Skin epidermis (tissue), 12 donors: ENCODE measurements around the gene FTSJ3.
"Not testable (repeated sequence)": the region's sequence is repeated elsewhere in the genome, so short reads cannot be mapped to it uniquely, and the experiment has no call there.

Source experiments
- H3K27ac ChIP-seq, 21 experiments: fragments of 200-600 bp; sonication (generic) in 11 of 21; one replicate each; pipeline ENCODE4 v1.5.0; 2020; ENCODE audit warnings: mild to moderate bottlenecking in 3 of 21, inconsistent platforms in 2 of 21, moderate library complexity in 2 of 21
- H3K4me3 ChIP-seq, 7 experiments: fragments of 200-600 bp; sonication (generic) in 2 of 7; one replicate each; pipeline ENCODE4 v1.5.0; 2020; ENCODE audit warnings: inconsistent platforms in 2 of 7, mild to moderate bottlenecking in 2 of 7, moderate library complexity in 1 of 7

Gene FTSJ3

DNA sequence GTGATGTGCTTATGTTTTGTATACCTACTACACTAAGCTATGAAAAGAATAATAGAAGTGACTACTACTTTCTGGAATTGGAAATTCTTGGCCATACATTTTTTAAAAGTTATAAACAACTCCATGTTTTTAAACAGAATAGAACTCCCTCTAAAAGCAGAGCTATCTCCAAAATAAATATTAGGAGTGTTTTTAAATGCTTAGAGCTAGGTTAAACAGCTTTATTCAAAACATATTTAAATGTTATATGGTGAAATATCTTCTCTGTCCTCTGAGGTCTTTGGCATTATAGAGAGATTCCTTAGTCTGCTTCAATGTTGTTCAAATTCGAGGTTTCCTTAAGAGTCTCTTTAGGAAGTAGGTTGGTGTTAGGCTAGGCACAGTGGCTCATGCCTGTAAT is 23.1 kb downstream of the FTSJ3 start:
- H3K4me3 ChIP-seq, result no peak overlapping the region
- H3K27ac ChIP-seq, result no peak overlapping the region

DNA sequence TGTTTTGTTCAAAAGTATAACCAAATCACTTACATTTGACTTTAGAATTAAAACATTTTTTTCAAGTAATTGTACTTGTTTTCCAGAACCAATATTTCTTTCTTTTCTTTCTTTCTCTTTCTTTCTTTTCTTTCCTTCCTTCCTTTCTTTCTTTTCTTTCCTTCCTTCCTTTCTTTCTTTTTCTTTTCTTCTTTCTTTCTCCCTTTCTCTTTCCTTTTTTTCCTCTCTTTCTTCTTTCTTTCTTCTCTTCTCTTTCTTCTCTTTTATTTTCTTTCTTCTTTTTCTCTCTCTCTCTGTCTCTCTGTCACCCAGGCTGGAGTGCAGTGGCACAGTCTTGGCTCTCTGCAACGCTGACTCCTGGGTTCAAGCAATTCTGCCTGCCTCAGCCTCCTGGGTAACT is 26.7 kb downstream of the FTSJ3 start:
- Histone ChIP-seq H3K27ac (no peak overlapping the region), H3K4me3 (no peak overlapping the region)

DNA sequence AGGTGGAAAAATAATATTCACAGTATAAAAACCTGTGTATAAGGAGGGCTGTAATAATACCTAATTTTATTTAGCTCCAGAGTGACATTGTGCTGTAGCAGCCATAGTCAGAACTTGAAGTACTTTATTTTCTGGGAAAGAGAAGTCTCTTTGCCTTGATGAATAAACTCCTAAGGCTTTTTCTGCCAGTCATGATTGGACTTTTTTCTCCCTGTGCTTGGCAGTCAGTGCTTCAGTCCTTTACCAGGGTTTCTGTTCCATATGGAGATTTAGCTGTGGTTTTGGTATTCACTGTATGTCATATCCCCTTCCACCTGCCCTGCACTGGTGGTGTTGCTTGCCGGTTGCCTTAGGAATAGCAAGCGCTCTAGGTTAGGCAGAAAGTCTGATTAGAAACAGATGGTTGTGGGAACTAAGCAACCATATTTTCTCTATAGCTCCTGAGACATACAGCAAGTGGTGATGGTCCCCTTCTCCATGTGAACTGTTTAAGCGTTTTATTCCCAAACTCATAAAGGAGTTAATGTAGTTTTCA is 28.8 kb downstream of the FTSJ3 start:
- Histone ChIP-seq H3K27ac (no peak overlapping the region), H3K4me3 (no peak overlapping the region)

DNA sequence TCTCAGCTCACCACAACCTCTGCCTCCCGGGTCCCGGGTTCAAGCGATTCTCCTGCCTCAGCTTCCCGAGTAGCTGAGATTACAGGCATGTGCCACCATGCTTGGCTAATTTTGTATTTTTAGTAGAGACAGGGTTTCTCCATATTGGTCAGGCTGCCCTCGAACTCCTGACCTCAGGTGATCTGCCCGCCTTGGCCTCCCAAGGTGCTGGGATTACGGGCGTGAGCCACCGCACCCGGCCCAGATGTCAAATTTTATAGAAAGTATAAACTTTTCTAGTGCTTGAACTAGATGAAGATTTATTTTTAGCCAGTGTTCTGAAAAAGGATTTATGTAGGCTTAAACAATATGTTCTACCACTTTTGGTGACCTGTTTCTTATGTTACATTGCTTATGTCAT is 31.1 kb downstream of the FTSJ3 start:
- H3K4me3 ChIP-seq, H3K27ac ChIP-seq: not testable (repeated sequence)

DNA sequence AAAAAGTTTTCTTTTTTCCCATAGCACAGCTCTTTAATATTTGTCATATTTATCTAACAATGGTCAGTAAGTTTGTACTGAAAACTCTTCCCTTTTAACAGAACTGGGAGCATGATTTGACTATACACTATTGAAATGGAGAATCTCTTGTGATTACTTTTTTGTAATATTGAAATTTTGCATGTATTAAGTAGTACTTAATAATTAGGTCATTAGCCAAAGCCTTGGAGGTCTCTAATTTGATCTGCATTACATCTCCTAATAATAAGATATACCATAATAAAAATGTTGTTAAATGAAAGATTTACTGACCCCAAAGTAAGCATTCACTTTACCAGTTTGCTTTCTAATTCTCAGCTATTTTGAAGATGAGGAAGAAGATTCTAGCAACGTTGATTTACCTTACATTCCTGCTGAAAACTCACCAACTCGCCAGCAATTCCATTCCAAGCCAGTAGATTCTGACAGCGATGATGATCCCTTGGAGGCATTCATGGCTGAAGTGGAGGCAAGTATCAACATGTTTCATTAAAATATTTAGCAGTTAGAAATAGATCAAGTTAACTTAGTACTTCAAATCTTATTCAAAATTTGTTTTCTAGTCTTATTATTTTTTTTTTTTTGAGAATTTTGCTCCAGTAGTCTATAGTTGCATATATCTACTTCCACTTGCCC is 35.3 kb downstream of the FTSJ3 start:
- H3K4me3 ChIP-seq, result no peak overlapping the region
- no peak overlapping the region for H3K27ac ChIP-seq

GRCh38 chr17:63790057-63790456 is 37.4 kb downstream of the FTSJ3 start:
- Histone ChIP-seq H3K4me3 (no peak overlapping the region), H3K27ac (no peak overlapping the region)

GRCh38 chr17:63786971-63787711 is 40.3 kb downstream of the FTSJ3 start:
- Histone ChIP-seq H3K4me3 (no peak overlapping the region), H3K27ac (no peak overlapping the region)

GRCh38 chr17:63786117-63786516 is 41.3 kb downstream of the FTSJ3 start:
- Histone ChIP-seq H3K4me3 (no peak overlapping the region), H3K27ac (peak overlapping the region in 1 of 21 experiments; percentile 19)

GRCh38 chr17:63785556-63785955 is 41.9 kb downstream of the FTSJ3 start:
- H3K4me3 ChIP-seq, result no peak overlapping the region

DNA sequence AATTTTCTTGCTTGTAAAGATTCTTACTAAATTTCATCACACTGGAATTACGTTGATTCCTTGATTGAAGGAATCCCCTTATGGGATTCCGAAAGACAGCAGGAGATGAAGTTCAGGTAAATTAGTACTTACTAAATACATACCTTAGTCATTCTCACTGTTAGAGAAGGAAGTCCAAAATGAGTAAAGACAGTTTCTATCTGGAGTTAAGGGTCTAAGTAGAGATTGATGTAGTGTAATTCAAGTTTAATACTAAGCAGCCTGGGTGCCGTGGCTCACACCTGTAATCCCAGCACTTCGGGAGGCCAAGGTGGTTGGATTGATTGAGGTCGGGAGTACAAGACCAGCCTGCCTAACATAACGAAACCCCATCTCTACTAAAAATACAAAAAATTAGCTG is 43.9 kb downstream of the FTSJ3 start:
- no peak overlapping the region for H3K4me3 ChIP-seq
- H3K27ac ChIP-seq, result no peak overlapping the region

More at GRCh38 chr17:63785556-63785955, 41.9 kb downstream of the FTSJ3 start:
- peak overlapping the region in 1 of 21 experiments; percentile 19 for H3K27ac ChIP-seq

DNA sequence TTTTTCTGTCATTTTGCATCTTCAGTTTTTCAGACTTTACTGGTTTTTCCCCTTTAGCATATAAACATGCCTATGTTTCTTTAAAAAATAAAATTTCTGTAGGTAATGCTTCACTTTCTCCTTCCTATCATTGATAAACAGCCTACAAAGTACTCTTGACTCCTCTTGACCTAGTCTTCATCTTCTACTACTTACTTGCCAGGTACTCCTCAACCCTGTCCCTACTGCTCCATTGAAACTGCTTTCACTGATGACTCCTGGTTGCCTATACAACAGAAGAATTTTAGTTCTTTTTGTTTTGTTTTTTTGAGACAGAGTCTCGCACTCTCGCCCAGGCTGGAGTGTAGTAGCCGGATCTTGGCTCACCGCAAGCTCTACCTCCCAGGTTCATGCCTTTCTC is 46.5 kb downstream of the FTSJ3 start:
- no peak overlapping the region for H3K4me3 ChIP-seq
- H3K27ac ChIP-seq, result peak overlapping the region in 5 of 21 experiments; percentile 22 to 60 (median 29)

DNA sequence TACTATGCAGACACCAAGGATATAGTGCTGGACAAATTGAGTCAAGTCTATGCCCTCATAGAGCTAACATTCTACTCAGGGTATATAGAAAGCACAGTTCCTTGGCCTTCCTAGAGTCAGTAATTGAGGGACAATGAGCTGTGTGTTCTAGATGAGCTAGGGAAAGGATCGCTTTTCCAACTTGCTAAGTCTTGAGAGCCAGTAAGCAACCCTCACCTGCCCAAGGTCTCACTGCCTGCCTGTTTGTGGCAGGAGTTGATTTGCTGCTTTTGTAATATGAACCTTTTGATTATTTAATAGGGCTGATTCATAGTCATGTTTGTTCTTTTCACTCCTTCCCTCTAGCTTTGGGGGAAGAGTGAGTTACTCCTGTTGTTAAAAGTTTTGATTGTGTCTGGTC is 47.0 kb downstream of the FTSJ3 start:
- H3K4me3 ChIP-seq, result no peak overlapping the region
- H3K27ac ChIP-seq, result peak overlapping the region in 6 of 21 experiments; percentile 17 to 37 (median 28)

GRCh38 chr17:63775420-63775819 is 52.0 kb downstream of the FTSJ3 start:
- H3K27ac ChIP-seq, result peak overlapping the region in 15 of 21 experiments; percentile 33 to 98 (median 95)
- peak overlapping the region; percentile 75 to 99 (median 94) for H3K4me3 ChIP-seq

- peak overlapping the region; percentile 75 to 99 (median 94) for H3K4me3 ChIP-seq
- H3K27ac ChIP-seq, result peak overlapping the region in 18 of 21 experiments; percentile 33 to 99 (median 96)
Observed at GRCh38 chr17:63774969-63775265, 52.5 kb downstream of the FTSJ3 start.

- peak within 1 kb of the TSS; percentile 75 to 99 (median 94) for H3K4me3 ChIP-seq
- H3K27ac ChIP-seq, result peak within 1 kb of the TSS; percentile 74 to 99 (median 96)
Observed at GRCh38 chr17:63774141-63774968, 53.1 kb downstream of the FTSJ3 start, which contains the start of gene DDX42. Gene DDX42, plus strand, starts transcription at chr17:63774170. Its CDS starts 12,880 bp downstream, at chr17:63787050.

- Histone ChIP-seq H3K4me3 (peak within 1 kb of the TSS; percentile 75 to 99 (median 94)), H3K27ac (peak within 1 kb of the TSS; percentile 74 to 99 (median 96))
Observed at GRCh38 chr17:63773272-63774140, 54.0 kb downstream of the FTSJ3 start, which contains the start of gene CCDC47. Gene CCDC47, minus strand, starts transcription at chr17:63773597. Its CDS starts 7,422 bp downstream, at chr17:63766175.

DNA sequence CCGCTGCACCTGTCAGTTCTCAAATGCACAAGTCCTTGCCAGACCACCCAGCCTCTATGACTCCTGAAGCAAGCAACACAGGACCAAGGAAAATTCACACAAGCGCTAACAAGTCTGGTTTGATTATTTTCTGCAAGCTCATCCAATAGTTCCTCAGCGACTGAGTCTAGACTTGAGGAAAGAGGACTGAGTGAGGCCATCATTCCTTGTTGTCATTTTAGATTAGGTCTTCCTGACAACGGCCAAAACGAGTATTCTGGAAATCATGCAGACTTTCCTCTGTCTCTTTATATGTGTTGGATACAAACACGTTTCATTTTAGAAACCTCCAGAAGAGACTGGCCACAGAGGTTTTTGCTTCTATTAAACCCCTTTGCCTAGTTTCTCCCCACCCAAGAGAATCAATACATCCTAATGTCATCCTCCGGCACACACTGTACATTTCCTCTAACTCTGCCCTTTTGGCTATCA is 54.6 kb downstream of the FTSJ3 start:
- Histone ChIP-seq H3K27ac (peak overlapping the region; percentile 74 to 99 (median 96)), H3K4me3 (peak overlapping the region; percentile 75 to 99 (median 94))
